ENCODE results near the gene IMPG1.

DNA sequence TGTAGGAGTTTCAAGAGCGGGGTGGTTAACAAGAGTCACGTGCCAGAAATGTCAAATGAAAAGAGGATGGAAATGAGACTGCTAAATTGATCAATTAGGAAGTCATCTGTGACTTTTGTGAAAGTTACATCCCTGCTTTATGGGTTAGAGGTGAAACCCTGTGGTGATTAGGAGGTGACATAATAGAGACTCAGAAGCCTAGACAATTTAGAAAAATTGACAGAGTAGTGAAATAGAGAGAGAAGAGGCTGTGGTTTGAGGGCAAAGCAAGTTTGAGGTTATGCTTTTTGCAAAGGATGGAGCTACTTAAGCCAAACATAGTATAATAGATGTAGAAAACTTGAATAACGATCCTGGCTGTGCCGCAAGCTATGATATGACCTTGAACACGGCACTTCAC, 71.8 kb downstream of the IMPG1 start:
- TF ChIP-seq, protein P1, sequence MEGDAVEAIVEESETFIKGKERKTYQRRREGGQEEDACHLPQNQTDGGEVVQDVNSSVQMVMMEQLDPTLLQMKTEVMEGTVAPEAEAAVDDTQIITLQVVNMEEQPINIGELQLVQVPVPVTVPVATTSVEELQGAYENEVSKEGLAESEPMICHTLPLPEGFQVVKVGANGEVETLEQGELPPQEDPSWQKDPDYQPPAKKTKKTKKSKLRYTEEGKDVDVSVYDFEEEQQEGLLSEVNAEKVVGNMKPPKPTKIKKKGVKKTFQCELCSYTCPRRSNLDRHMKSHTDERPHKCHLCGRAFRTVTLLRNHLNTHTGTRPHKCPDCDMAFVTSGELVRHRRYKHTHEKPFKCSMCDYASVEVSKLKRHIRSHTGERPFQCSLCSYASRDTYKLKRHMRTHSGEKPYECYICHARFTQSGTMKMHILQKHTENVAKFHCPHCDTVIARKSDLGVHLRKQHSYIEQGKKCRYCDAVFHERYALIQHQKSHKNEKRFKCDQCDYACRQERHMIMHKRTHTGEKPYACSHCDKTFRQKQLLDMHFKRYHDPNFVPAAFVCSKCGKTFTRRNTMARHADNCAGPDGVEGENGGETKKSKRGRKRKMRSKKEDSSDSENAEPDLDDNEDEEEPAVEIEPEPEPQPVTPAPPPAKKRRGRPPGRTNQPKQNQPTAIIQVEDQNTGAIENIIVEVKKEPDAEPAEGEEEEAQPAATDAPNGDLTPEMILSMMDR (IDR thresholded peaks at IDR 0.05), result no peak
- no peak for TF ChIP-seq POLR2A (IDR thresholded peaks at IDR 0.05)

All from body of pancreas (tissue), 4 donors.